ENCODE data around the gene DMXL1.
"Not testable (repeated sequence)": the region's sequence is repeated elsewhere in the genome, so short reads cannot be mapped to it uniquely, and the experiment has no call there.

The DMXL1 gene

GRCh38 chr5:119123280-119123679 is 52.4 kb downstream of the DMXL1 start:
- no peak for DNase-seq

DNA sequence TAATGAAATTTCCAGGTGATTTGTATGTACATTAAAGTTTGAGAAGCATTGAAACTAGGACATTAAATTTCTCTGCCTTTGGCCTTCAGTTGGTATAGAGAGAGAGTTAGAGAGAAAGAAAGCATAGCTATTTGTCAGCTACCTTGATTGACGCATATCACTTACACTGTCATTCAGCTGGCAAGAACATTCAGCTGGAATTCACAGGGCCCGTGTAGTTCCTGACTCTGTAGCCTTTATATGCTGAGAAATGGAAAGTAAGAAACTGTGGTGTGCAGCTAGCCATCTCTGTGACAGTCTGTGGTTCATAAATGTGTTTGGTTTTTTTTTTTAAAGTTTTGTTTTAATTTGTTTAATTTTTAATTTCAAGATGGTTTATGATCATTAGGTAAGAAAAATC is 58.9 kb downstream of the DMXL1 start:
- no peak for DNase-seq

DNA sequence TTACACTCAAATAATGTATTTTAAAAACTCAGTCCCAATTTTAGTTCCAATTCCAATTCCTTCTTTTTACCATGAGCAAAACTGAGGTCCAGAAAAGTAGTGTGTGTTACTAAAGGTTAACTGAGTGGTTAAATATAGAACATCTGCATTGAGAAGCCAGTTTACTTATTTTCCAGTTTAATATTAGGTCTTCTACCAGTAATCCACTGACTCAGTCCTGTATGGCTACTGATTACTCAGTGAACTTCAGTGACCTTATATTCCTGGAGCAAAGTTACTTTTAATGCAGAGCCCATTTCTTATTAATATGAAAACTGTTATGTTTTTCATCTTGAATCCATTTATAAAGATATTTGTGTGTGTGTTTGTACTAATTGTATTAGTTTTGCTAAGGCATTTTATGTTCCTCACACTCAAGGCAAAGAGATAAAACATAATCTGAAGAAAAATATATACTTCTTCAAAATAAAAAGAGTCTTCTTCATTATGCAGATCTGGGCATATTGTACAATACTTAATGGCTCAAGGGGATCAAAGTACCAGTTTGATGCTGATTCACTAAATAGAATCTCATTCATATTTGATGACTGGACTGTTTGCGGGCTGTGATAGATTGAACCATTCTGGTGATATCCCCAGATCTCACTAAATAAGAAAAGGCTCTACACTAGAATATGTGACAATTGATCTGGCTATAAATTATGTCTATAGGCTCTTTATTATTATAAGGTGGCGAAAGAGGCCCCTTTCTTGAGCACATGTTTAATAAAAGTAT is 60.8 kb downstream of the DMXL1 start:
- no peak for DNase-seq

DNA sequence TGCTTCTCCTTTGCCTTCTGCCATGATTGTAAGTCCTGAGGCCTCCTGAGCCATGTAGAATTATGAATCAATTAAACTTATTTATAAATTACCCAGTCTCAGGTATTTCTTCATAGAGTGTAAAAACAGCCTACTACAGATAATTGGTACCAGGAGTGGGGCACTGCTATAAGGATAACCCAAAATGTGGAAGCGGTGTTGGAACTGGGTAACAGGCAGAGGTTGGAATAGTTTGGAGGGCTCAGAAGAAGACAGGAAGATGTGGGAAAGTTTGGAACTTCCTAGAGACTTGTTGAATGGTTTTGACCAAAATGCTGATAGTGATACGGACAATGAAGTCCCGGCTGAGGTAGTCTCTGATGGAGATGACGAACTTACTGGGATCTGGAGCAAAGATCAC is 64.9 kb downstream of the DMXL1 start:
- DNase-seq: not testable (repeated sequence)

- no peak for DNase-seq
Observed at GRCh38 chr5:119136666-119137318, 65.9 kb downstream of the DMXL1 start.

DNA sequence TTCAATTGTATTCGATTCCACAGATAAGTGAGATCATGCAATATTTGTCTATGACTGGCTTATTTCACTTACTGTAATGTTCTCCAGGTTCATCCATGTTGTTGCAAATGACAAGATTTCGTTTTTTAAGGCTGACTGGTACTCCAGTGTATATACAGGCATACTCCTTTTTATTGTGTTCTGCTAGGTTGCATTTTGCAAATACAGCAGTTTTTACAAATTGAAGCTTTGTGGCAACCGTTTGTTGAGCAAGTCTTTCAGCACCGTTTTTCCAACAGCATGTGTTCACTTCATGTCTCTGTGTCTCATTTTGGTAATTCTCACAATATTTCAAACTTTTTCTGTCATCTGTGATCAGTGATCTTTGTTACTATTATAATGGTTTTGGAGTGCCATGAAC is 82.7 kb downstream of the DMXL1 start:
- no peak for DNase-seq

- DNase-seq: no peak
Observed at GRCh38 chr5:119158144-119158543, 87.3 kb downstream of the DMXL1 start.

- DNase-seq: no peak
Observed at GRCh38 chr5:119161430-119161829, 90.5 kb downstream of the DMXL1 start.

DNA sequence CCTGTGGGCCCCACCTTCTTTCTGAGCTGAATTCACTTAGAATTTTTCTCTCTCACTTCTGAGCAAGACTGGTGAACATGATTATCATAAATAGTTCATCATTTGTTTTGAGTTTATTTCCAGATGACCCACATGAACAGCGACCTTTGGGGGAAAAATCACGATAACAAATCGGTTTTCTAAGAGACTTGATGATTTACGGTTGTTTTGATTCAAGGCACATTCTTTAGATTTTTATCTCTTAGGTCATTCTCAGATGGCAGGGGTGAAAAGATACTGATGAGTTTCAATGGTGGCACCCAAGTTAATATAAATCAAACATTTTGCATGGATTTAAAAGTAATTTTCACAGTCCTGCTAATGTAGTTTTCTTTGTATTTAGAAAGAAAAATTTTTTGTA is 95.1 kb downstream of the DMXL1 start:
- DNase-seq: no peak

DNA sequence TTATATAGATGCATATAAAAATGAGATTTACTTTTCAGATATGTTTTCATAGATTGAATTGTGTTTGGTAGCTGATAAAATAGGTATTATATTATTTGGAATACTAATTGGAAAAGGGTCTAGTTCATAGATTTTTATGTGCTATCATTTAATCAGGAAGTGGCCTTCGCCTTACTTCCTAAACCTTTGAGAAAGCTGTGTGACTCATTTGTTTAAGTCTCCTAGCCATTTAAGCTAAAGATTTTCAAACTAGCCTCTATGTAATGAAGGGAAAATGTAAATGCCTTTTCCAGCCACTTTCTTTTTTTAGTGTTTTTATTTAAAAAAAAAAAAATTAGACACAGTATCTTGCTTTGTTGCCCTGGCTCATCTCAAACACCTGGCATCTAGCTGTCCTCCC is 97.5 kb downstream of the DMXL1 start:
- no peak for DNase-seq

DNA sequence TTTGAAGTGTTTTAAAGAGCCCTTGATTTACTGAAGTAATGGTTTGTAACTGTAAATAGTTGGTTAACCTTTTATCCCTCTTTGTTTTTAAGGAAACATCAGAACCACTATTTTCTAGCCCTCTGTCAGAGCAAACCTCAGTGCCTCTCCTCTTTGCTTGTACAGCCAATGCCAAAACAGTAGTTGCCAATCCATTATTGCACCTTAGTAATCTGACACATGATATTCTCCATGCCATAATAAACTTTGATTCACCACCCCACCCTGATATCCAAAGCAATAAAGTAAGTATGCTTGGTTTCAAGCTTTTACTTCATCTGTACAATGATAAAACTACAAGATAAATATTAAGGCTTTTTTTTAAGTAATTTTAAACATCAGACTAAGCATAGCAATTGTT is 100.8 kb downstream of the DMXL1 start:
- no peak for DNase-seq

DNA sequence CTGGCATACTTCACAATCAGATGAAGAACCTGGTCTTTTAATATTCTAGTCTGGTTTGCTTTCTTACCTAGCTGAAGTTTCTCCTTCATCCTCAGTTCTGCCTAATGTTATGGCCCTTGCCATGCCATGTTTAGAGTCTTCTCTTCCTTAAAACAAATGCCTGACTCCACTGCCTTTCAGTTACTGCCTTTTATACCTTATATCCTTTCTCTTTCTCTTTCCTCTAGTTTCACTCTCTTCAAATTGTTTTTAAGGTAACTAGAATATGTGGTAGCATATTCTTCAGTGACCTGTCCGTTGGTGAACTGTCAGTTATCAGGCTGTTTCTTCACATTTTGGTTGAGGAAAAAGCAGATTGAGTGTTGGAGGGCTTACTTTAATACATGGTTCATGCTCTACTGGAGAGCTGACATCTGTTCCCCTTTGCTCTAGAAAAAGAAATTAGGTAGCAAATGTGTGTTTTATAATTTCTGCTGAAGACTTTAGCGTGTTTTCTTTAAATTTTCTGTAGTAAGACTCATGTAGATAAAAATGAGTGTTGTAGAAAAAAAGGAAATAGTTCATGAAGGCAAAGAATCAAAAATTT is 103.8 kb downstream of the DMXL1 start:
- DNase-seq: no peak

DNA sequence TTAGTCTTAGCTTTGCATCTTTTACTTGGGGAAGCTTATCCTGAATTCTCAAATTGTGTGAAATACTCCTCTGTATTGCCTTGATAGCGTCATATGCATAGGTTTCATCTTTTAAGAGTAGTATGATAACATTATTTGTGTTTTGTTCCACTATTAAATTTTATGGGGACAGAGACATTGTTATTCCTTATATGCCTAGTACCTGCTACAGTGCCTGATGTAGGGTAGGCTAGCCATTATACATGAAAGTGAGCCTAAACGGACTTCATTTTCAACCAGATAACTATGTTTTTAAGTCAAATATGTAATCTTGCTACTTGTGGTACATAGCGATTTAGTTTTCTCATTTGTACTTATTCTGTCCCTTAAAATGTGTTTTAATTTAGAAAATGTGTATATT is 105.9 kb downstream of the DMXL1 start:
- DNase-seq: no peak

DNA sequence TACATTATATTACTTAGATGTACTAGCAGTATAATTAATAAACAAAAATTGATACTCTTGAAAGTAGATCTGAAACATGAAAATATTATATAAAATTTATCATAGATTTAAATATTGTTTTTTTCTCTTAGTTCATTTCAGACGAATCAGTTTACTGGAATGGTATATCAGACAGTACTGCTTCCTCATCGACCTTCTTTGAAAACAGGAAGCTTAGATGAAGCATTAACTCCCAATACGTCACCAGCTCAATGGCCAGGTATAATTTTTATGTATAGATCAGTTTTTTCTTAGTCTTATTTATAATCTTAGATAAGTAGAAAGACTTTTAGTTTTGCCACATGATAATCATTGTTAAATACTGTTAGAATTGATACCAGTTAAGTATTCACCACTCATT is 106.3 kb downstream of the DMXL1 start:
- DNase-seq: no peak

GRCh38 chr5:119178435-119178834 is 107.5 kb downstream of the DMXL1 start:
- DNase-seq: no peak

- no peak for DNase-seq
Observed at GRCh38 chr5:119179857-119180641, 109.2 kb downstream of the DMXL1 start.

GRCh38 chr5:119185512-119185911 is 114.6 kb downstream of the DMXL1 start:
- not testable (repeated sequence) for DNase-seq

DNA sequence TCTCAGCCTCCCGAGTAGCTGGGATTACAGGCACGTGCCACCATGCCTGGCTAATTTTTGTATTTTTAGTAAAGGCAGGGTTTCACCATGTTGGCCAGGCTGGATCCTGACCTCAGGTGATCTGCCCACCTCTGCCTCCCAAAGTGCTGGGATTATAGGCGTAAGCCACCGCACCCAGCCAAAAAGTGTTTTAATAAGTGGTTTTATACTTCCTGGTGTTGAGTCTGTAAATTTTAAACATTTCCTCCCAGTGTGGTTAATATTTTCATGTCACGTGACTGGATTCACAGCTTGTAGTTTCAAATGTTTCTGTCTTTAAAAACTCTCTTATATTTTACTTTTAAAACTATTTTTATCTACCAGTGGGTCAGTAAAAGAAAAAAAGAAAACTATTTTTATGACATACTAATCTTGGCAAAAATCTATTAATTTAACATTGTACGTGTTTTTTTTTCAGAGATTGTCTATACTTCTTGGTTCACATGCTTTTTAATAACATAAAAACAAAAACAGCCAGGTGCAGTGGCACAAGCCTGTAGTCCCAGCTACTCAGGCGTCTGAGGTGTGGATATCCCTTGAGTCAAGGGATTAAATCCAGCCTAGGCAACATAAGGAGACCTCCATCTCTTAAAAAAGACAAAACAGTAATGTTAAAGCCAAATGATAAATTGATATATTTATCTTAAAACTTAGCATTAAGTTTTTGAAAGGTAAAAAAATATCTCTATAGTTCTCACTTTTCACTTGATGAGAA is 117.1 kb downstream of the DMXL1 start:
- DNase-seq: no peak

DNA sequence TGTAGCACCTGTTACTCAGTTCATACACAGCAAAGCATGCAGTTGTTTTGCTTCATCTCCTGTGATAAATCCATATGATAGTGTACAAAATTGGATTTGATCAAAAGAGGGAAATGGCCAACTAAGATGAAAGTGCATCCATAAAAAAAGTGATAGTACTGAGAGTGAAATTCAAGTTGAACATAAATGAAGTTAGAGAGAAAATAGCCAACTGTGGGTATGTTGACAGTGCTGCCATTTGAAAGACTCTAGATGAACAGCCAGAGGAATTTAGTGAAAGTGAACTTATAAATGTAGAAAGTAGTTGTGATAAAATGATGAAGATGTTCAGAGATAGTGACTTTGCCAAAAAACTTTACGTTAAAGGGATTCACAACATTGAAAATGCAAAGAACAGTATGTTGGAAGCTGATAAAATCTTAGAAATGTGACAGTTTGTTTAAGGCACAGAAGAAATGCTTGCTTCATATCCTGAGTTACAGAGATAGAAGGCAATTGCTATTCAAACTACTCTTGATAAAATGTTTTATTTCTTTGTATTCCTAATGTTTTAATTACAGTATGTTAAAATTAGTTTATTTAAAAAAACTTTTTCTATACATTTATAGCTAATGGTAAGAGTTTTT is 119.7 kb downstream of the DMXL1 start:
- DNase-seq: no peak

- DNase-seq: no peak
Observed at GRCh38 chr5:119191944-119192343, 121.1 kb downstream of the DMXL1 start.

- no peak for DNase-seq
Observed at GRCh38 chr5:119200795-119201194, 129.9 kb downstream of the DMXL1 start.

DNA sequence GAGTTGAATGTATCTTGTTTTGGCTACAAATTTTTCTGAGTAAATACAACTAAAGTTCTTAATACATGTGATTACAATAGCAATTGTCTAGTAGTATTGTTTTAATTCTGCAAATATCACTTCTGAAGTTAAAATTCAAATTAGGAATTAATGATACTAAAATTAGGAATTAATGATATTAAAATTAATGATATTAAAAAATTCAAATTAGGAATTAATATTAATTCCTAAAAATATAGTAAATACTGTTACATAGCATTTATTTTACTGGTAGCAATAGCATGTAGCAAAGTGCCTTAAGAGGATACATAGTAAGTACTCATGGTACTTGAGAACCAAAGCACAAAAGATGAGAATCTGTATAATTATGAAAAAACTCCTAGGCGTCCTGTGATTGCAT is 136.2 kb downstream of the DMXL1 start:
- DNase-seq: no peak

All from activated effector memory CD4-positive, alpha-beta T cell treated with Interleukin-2 at 50 U/mL for 16 hours (primary cell).